Upper lobe of right lung (tissue), 1 donor: ENCODE data around the gene TRIM44. TPM values are rescaled to one million over a fixed set of nuclear protein-coding genes. Genes with fewer than 3 reads are reported as not detected.

Experiments used
- ATAC-seq: fragments of 200-7000 bp; cut with Tn5 transposase; one replicate; pipeline ENCODE4 v1.9.1; 2020; ENCODE audit warnings: mild to moderate bottlenecking, moderate library complexity
- DNase-seq: peaks from one replicate; pipeline ENCODE4 v3.0.0-alpha.2; 2020
- H3K27ac ChIP-seq: fragments of 200-600 bp; one replicate; pipeline ENCODE4 v1.8.0; 2022
- H3K27me3 ChIP-seq: fragments of 200-600 bp; one replicate; pipeline ENCODE4 v1.8.0; 2022; ENCODE audit warnings: mild to moderate bottlenecking
- H3K36me3 ChIP-seq: fragments of 200-600 bp; one replicate; pipeline ENCODE4 v1.8.0; 2022
- H3K4me1 ChIP-seq: fragments of 200-600 bp; one replicate; pipeline ENCODE4 v1.8.0; 2022
- H3K4me3 ChIP-seq: fragments of 200-600 bp; one replicate; pipeline ENCODE4 v1.8.0; 2022; ENCODE audit warnings: mild to moderate bottlenecking
- H3K9me3 ChIP-seq: fragments of 200-600 bp; one replicate; pipeline ENCODE4 v1.8.0; 2022
- CTCF ChIP-seq: fragments of 200-600 bp; IDR thresholded peaks from one replicate; pipeline ENCODE4 v1.8.0; 2022; ENCODE audit warnings: antibody characterized with exemption
- intact Hi-C: fragments of 100-400 bp; cut with DNase I; formaldehyde crosslinking; loops from one replicate; pipeline ENCODE4 v1.11.0; 2022
- total RNA-seq: library from RNA; stranded (reverse); fragmentation: NEBNext Ultra II Directional; extraction: Animal tissue kit (Norgen Biotek cat#: 25700); gene quantifications from one replicate; pipeline ENCODE4 v1.2.1, GENCODE V29; 2021
- donor health status: DM: no; HTN: yes; CAD: no; lungs with severe emphysema.

The TRIM44 gene
- total RNA-seq, 1 donor from 2014 or later: 67.2 TPM

GRCh38 chr11:35785287-35786167, 123.0 kb downstream of the TRIM44 start:
- Histone ChIP-seq H3K9me3 (no peaks in the 10 kb centered on the region), H3K4me3 (no peak overlapping the region), H3K4me1 (peaks cover 18% of the 10 kb centered on the region), H3K36me3 (no peaks in the 10 kb centered on the region), H3K27me3 (no peaks in the 10 kb centered on the region), H3K27ac (no peak overlapping the region)
- ATAC-seq: no peak
- DNase-seq: no peak
- TF ChIP-seq CTCF: no peak
- intact Hi-C loops: no loop called here

GRCh38 chr11:35786188-35786587, 123.6 kb downstream of the TRIM44 start:
- Histone ChIP-seq H3K9me3 (no peaks in the 10 kb centered on the region), H3K27ac (no peak overlapping the region), H3K4me1 (peaks cover 17% of the 10 kb centered on the region), H3K27me3 (no peaks in the 10 kb centered on the region), H3K4me3 (no peak overlapping the region), H3K36me3 (no peaks in the 10 kb centered on the region)
- TF ChIP-seq CTCF: no peak
- DNase-seq (no peak), ATAC-seq (no peak)
- intact Hi-C loops: no loop called here

GRCh38 chr11:35787013-35787504, 124.5 kb downstream of the TRIM44 start:
- Histone ChIP-seq H3K27ac (no peak overlapping the region), H3K9me3 (no peaks in the 10 kb centered on the region), H3K4me3 (no peak overlapping the region), H3K36me3 (no peaks in the 10 kb centered on the region), H3K4me1 (peaks cover 11% of the 10 kb centered on the region), H3K27me3 (no peaks in the 10 kb centered on the region)
- ATAC-seq: no peak
- no peak for DNase-seq
- intact Hi-C loops: no loop called here
- no peak for TF ChIP-seq CTCF

- no peaks in the 10 kb centered on the region for H3K36me3 ChIP-seq
- no peaks in the 10 kb centered on the region for H3K9me3 ChIP-seq
- intact Hi-C loops: no loop called here
- TF ChIP-seq CTCF: no peak
- no peak overlapping the region for H3K27ac ChIP-seq
- DNase-seq: no peak
- peaks cover 11% of the 10 kb centered on the region for H3K4me1 ChIP-seq
- H3K27me3 ChIP-seq: no peaks in the 10 kb centered on the region
- no peak overlapping the region for H3K4me3 ChIP-seq
- no peak for ATAC-seq
Measured at GRCh38 chr11:35787626-35788025, 125.1 kb downstream of the TRIM44 start.

- Histone ChIP-seq H3K9me3 (no peaks in the 10 kb centered on the region), H3K4me3 (no peak overlapping the region), H3K27me3 (no peaks in the 10 kb centered on the region), H3K27ac (no peak overlapping the region), H3K36me3 (no peaks in the 10 kb centered on the region), H3K4me1 (peaks cover 10% of the 10 kb centered on the region)
- DNase-seq (no peak), ATAC-seq (no peak)
- TF ChIP-seq CTCF: no peak
- intact Hi-C loops: no loop called here
Measured at GRCh38 chr11:35791088-35791958, 128.7 kb downstream of the TRIM44 start.
